HepG2 (cell line): Measurements from ENCODE around the gene ZNF513. TPM values are rescaled to one million over a fixed set of nuclear protein-coding genes. Genes with fewer than 3 reads are reported as not detected.

ENCODE experiments used
- BHLHE40 ChIP-seq: IDR thresholded peaks from 2 replicates; pipeline ENCODE4 v1.6.1; 2011; ENCODE audit warnings: low read length, improper control_type of control experiment
- GABPB1 ChIP-seq: IDR thresholded peaks from 2 replicates; pipeline ENCODE4 v1.6.1; 2016; ENCODE audit warnings: mild to moderate bottlenecking, missing genetic modification reagents, moderate library complexity, missing compliant biosample characterization
- KLF6 ChIP-seq: IDR thresholded peaks from 2 replicates; pipeline ENCODE4 v1.8.0; 2016; ENCODE audit warnings: missing biosample characterization, missing genetic modification reagents
- MED1 ChIP-seq: sonication (generic); formaldehyde crosslinking; IDR thresholded peaks from 2 replicates; pipeline ENCODE4 v1.4.0; 2020; ENCODE audit warnings: missing genetic modification reagents
- NR1H2 ChIP-seq: sonication (generic); formaldehyde crosslinking; IDR thresholded peaks from 2 replicates; pipeline ENCODE4 v1.8.1; 2022; ENCODE audit warnings: low read depth, missing genetic modification reagents, borderline replicate concordance
- NRL ChIP-seq: sonication (generic); formaldehyde crosslinking; IDR thresholded peaks from 2 replicates; pipeline ENCODE4 v1.5.0; 2020; ENCODE audit warnings: missing genetic modification reagents, mild to moderate bottlenecking, moderate library complexity, borderline replicate concordance
- PRPF4 ChIP-seq: fragments of 200-400 bp; formaldehyde crosslinking; IDR thresholded peaks from 2 replicates; pipeline ENCODE4 v1.6.1; 2016; ENCODE audit warnings: low read length, low read depth; ENCODE audit not compliant: poor library complexity, severe bottlenecking
- RELA ChIP-seq: sonication (generic); formaldehyde crosslinking; IDR thresholded peaks from 2 replicates; pipeline ENCODE4 v1.4.0; 2020; ENCODE audit warnings: missing genetic modification reagents
- RXRA ChIP-seq: sonication (generic); formaldehyde crosslinking; IDR thresholded peaks from 2 replicates; pipeline ENCODE4 v1.5.1; 2020; ENCODE audit warnings: missing genetic modification reagents
- SCMH1 ChIP-seq: sonication (generic); formaldehyde crosslinking; IDR thresholded peaks from 2 replicates; pipeline ENCODE4 v1.9.0; 2021; ENCODE audit warnings: missing genetic modification reagents, mild to moderate bottlenecking, borderline replicate concordance
- SMARCE1 ChIP-seq: fragments of 450-650 bp; IDR thresholded peaks from 2 replicates; pipeline ENCODE4 v1.6.1; 2017; ENCODE audit warnings: borderline replicate concordance
- SMC3 ChIP-seq: IDR thresholded peaks from 2 replicates; pipeline ENCODE4 v1.6.1; 2011; ENCODE audit warnings: low read length, improper control_type of control experiment
- ZC3H13 ChIP-seq: sonication (generic); formaldehyde crosslinking; IDR thresholded peaks from 2 replicates; pipeline ENCODE4 v1.8.1; 2023; ENCODE audit warnings: mild to moderate bottlenecking, missing genetic modification reagents, moderate library complexity
- ZFP1 ChIP-seq: IDR thresholded peaks from 2 replicates; pipeline ENCODE4 v1.6.1; 2016
- ZNF354B ChIP-seq: sonication (generic); formaldehyde crosslinking; IDR thresholded peaks from 2 replicates; pipeline ENCODE4 v1.8.0; 2022; ENCODE audit warnings: mild to moderate bottlenecking, missing genetic modification reagents
- ZNF556 ChIP-seq: sonication (generic); formaldehyde crosslinking; IDR thresholded peaks from 2 replicates; pipeline ENCODE4 v1.4.0; 2020; ENCODE audit warnings: mild to moderate bottlenecking, missing genetic modification reagents, borderline replicate concordance
- ZNF780A ChIP-seq: sonication (generic); formaldehyde crosslinking; IDR thresholded peaks from 2 replicates; pipeline ENCODE4 v1.8.0; 2022; ENCODE audit warnings: mild to moderate bottlenecking, missing genetic modification reagents, moderate library complexity
- ZNF878 ChIP-seq: sonication (generic); formaldehyde crosslinking; IDR thresholded peaks from 2 replicates; pipeline ENCODE4 v1.8.1; 2023; ENCODE audit warnings: mild to moderate bottlenecking, missing genetic modification reagents, moderate library complexity
- polyA plus RNA-seq, 8 experiments: library from polyadenylated mRNA; depleted of rRNA in 3 of 8; stranded (reverse) in 7 of 8; unstranded in 1 of 8; fragments of >200 nt; fragmentation: Illumina TruSeq in 4 of 8; extraction: Trizol in 4 of 8; gene quantifications; 2 replicates each; pipeline versions ENCODE4 v1.2.1 to v1.2.3, GENCODE V29; 2011 to 2016; ENCODE audit warnings: low read depth in 4 of 8, missing spikeins in 1 of 8, mixed read lengths in 1 of 8; ENCODE audit not compliant: insufficient read depth in 1 of 8
- total RNA-seq, 5 experiments: library from RNA; depleted of rRNA; stranded (reverse); fragments of >200 nt; fragmentation: Illumina TruSeq; extraction: Trizol; gene quantifications; 2 replicates each; pipeline ENCODE4 v1.2.3, GENCODE V29; 2016; ENCODE audit warnings: low read depth in 1 of 5
- TF ChIP-seq, protein P1 (sequence below): sonication (generic); formaldehyde crosslinking; IDR thresholded peaks from 2 replicates; pipeline ENCODE4 v1.4.0; 2020; ENCODE audit warnings: mild to moderate bottlenecking, missing genetic modification reagents
- TF ChIP-seq, protein P2 (sequence below): sonication (generic); formaldehyde crosslinking; IDR thresholded peaks from 2 replicates; pipeline ENCODE4 v1.5.0; 2020; ENCODE audit warnings: mild to moderate bottlenecking, missing genetic modification reagents, borderline replicate concordance
- TF ChIP-seq, protein P3 (sequence below): sonication (generic); formaldehyde crosslinking; IDR thresholded peaks from 2 replicates; pipeline ENCODE4 v1.4.0; 2020; ENCODE audit warnings: missing genetic modification reagents

Gene ZNF513
- total and polyA plus RNA-seq, 2 of the 13 experiments (the other 11 are each of a cell fraction or from before 2014, with no cell fraction given), result 4.9 to 6.3 TPM

DNA sequence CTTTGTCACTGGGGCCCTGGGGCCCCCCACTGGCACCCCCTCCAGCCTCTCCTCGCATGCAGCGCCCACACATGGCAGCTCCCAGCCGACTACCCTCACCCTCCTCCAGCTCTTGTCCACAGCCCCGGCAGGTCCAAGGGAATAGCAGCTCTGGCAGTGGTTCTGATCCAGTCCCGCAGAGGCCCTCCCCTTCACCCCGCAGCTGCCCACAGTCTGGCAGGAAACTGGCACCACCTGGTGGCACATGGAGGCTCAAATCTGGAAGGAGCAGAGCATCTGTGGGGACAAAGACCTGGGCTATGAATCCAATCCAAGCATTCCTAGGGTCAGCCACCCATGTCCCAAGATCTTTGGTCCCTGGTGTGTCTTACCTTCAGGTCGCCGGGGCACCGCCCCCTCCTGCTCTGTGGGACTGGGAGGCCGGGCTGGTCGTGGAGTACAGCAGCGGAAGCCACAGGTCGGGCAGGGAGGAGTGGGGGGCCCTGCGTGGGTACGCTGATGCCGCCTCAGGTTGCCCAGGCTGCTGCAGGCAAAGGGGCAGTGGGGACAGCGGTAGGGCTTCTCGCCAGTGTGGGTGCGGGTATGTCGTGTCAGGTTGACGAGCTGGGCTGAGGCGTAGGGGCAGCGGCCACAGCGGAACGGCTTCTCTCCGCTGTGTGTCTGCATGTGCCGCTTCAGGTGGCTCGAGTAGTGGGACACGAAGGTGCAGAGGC is 2.3 kb downstream of the ZNF513 start (continued):
- TF ChIP-seq, protein P1, sequence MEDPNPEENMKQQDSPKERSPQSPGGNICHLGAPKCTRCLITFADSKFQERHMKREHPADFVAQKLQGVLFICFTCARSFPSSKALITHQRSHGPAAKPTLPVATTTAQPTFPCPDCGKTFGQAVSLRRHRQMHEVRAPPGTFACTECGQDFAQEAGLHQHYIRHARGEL (CRISPR knock-in tag), result 0 out of 2 replicates have a peak, but pooled peaks have one; percentile 27
- TF ChIP-seq RELA (CRISPR knock-in tag) (no peak), ZNF780A (no peak), RXRA (CRISPR knock-in tag) (peak; percentile 12; the same call in 1 of the 2 replicates), NR1H2 (CRISPR knock-in tag) (no peak), KLF6 (CRISPR knock-in tag) (no peak), GABPB1 (CRISPR knock-in tag) (no peak; the same call in 1 of the 2 replicates), ZNF878 (no peak), ZNF354B (no peak), MED1 (CRISPR knock-in tag) (no peak), ZNF556 (no peak), ZFP1 (CRISPR knock-in tag) (no peak), BHLHE40 (no peak), PRPF4 (no peak), SMARCE1 (no peak), SCMH1 (CRISPR knock-in tag) (no peak), SMC3 (peak; percentile 22; the same call in 1 of the 2 replicates), ZC3H13 (no peak; the same call in 1 of the 2 replicates), NRL (CRISPR knock-in tag) (peak; percentile 34; the same call in 1 of the 2 replicates)
- TF ChIP-seq, protein P2, sequence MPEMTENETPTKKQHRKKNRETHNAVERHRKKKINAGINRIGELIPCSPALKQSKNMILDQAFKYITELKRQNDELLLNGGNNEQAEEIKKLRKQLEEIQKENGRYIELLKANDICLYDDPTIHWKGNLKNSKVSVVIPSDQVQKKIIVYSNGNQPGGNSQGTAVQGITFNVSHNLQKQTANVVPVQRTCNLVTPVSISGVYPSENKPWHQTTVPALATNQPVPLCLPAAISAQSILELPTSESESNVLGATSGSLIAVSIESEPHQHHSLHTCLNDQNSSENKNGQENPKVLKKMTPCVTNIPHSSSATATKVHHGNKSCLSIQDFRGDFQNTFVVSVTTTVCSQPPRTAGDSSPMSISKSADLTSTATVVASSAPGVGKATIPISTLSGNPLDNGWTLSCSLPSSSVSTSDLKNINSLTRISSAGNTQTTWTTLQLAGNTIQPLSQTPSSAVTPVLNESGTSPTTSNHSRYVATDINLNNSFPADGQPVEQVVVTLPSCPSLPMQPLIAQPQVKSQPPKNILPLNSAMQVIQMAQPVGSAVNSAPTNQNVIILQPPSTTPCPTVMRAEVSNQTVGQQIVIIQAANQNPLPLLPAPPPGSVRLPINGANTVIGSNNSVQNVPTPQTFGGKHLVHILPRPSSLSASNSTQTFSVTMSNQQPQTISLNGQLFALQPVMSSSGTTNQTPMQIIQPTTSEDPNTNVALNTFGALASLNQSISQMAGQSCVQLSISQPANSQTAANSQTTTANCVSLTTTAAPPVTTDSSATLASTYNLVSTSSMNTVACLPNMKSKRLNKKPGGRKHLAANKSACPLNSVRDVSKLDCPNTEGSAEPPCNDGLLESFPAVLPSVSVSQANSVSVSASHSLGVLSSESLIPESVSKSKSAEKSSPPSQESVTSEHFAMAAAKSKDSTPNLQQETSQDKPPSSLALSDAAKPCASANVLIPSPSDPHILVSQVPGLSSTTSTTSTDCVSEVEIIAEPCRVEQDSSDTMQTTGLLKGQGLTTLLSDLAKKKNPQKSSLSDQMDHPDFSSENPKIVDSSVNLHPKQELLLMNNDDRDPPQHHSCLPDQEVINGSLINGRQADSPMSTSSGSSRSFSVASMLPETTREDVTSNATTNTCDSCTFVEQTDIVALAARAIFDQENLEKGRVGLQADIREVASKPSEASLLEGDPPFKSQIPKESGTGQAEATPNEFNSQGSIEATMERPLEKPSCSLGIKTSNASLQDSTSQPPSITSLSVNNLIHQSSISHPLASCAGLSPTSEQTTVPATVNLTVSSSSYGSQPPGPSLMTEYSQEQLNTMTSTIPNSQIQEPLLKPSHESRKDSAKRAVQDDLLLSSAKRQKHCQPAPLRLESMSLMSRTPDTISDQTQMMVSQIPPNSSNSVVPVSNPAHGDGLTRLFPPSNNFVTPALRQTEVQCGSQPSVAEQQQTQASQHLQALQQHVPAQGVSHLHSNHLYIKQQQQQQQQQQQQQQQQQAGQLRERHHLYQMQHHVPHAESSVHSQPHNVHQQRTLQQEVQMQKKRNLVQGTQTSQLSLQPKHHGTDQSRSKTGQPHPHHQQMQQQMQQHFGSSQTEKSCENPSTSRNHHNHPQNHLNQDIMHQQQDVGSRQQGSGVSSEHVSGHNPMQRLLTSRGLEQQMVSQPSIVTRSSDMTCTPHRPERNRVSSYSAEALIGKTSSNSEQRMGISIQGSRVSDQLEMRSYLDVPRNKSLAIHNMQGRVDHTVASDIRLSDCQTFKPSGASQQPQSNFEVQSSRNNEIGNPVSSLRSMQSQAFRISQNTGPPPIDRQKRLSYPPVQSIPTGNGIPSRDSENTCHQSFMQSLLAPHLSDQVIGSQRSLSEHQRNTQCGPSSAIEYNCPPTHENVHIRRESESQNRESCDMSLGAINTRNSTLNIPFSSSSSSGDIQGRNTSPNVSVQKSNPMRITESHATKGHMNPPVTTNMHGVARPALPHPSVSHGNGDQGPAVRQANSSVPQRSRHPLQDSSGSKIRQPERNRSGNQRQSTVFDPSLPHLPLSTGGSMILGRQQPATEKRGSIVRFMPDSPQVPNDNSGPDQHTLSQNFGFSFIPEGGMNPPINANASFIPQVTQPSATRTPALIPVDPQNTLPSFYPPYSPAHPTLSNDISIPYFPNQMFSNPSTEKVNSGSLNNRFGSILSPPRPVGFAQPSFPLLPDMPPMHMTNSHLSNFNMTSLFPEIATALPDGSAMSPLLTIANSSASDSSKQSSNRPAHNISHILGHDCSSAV (CRISPR knock-in tag), result no peak
- TF ChIP-seq, protein P3, sequence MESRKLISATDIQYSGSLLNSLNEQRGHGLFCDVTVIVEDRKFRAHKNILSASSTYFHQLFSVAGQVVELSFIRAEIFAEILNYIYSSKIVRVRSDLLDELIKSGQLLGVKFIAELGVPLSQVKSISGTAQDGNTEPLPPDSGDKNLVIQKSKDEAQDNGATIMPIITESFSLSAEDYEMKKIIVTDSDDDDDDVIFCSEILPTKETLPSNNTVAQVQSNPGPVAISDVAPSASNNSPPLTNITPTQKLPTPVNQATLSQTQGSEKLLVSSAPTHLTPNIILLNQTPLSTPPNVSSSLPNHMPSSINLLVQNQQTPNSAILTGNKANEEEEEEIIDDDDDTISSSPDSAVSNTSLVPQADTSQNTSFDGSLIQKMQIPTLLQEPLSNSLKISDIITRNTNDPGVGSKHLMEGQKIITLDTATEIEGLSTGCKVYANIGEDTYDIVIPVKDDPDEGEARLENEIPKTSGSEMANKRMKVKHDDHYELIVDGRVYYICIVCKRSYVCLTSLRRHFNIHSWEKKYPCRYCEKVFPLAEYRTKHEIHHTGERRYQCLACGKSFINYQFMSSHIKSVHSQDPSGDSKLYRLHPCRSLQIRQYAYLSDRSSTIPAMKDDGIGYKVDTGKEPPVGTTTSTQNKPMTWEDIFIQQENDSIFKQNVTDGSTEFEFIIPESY (CRISPR knock-in tag), result peak; percentile 73
